Uterus (tissue), 2 donors: ENCODE data around the gene FOLH1.
"Not testable (repeated sequence)": the region's sequence is repeated elsewhere in the genome, so short reads cannot be mapped to it uniquely, and the experiment has no call there.

Experiments
- POLR2A ChIP-seq, 2 donors: fragments of 450-650 bp; IDR thresholded peaks; one replicate each; pipeline ENCODE4 v1.6.1; 2016; ENCODE audit warnings: antibody characterized with exemption in 2 of 2, mild to moderate bottlenecking in 1 of 2, moderate library complexity in 1 of 2
- TF ChIP-seq, protein P1 (sequence below), 4 experiments: fragments of 200-600 bp in 2 of 4; fragments of 450-650 bp in 2 of 4; sonication (generic) in 2 of 4; IDR thresholded peaks; one replicate each; pipeline ENCODE4 v1.5.1; 2016 to 2019; ENCODE audit warnings: antibody characterized with exemption in 4 of 4, mild to moderate bottlenecking in 2 of 4, moderate library complexity in 1 of 4

DNA sequence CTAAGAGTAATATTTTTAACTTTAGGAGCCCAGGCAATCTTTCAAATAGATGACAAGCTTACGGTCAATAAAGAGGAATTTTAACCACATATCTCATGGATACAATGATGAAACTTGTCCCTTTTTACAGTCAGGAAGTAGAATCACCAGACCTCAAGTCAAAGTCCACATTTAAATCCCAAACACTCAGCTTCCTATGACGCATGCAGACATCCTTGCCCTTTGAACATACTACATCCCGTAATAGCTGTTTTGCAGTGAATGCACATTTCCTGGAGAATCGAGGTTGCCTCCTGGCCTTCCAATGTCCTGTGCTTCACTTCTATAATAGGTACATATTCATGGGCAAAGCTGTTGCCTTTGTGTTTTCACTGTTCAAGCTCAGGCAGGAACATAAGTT lies 25.3 kb upstream of the FOLH1 start:
- TF ChIP-seq POLR2A (IDR thresholded peaks at IDR 0.05) = not testable (repeated sequence)
- TF ChIP-seq, protein P1, sequence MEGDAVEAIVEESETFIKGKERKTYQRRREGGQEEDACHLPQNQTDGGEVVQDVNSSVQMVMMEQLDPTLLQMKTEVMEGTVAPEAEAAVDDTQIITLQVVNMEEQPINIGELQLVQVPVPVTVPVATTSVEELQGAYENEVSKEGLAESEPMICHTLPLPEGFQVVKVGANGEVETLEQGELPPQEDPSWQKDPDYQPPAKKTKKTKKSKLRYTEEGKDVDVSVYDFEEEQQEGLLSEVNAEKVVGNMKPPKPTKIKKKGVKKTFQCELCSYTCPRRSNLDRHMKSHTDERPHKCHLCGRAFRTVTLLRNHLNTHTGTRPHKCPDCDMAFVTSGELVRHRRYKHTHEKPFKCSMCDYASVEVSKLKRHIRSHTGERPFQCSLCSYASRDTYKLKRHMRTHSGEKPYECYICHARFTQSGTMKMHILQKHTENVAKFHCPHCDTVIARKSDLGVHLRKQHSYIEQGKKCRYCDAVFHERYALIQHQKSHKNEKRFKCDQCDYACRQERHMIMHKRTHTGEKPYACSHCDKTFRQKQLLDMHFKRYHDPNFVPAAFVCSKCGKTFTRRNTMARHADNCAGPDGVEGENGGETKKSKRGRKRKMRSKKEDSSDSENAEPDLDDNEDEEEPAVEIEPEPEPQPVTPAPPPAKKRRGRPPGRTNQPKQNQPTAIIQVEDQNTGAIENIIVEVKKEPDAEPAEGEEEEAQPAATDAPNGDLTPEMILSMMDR (IDR thresholded peaks at IDR 0.05) = not testable (repeated sequence)
